Nephron (organoid): Measurements from ENCODE around the gene DDX31.

Experiments used
- H3K27ac Mint-ChIP-seq, 3 experiments: 2 replicates each; pipeline ENCODE4 v1.8.0; 2020; ENCODE audit warnings: mixed read lengths in 3 of 3, mild to moderate bottlenecking in 2 of 3, moderate library complexity in 1 of 3
- H3K27me3 Mint-ChIP-seq: 2 replicates; pipeline ENCODE4 v1.8.0; 2021; ENCODE audit warnings: low read depth, mild to moderate bottlenecking, moderate library complexity, mixed read lengths
- H3K36me3 Mint-ChIP-seq: 2 replicates; pipeline ENCODE4 v1.8.0; 2020; ENCODE audit warnings: low read depth, mixed read lengths
- H3K4me1 Mint-ChIP-seq: 2 replicates; pipeline ENCODE4 v1.8.0; 2020; ENCODE audit warnings: mixed read lengths
- H3K4me3 Mint-ChIP-seq, 3 experiments: 2 replicates each; pipeline ENCODE4 v1.8.0; 2020; ENCODE audit warnings: mild to moderate bottlenecking in 3 of 3, mixed read lengths in 3 of 3, moderate library complexity in 2 of 3
- H3K9me3 Mint-ChIP-seq: 2 replicates; pipeline ENCODE4 v1.8.0; 2020; ENCODE audit warnings: mixed read lengths
- CTCF ChIP-seq, 3 experiments: fragments of 200-600 bp; sonication (generic); IDR thresholded peaks; one replicate each; pipeline ENCODE4 v1.5.0; 2021; ENCODE audit warnings: antibody characterized with exemption in 3 of 3; ENCODE audit not compliant: unreplicated experiment in 3 of 3

Gene DDX31

GRCh38 chr9:132632413-132633129, 37.2 kb downstream of the DDX31 start:
- Mint-ChIP-seq H3K36me3 (peaks cover 62% of the 10 kb centered on the region), H3K4me1 (no peaks in the 10 kb centered on the region), H3K4me3 (no peak overlapping the region), H3K27ac (no peak overlapping the region), H3K9me3 (no peaks in the 10 kb centered on the region), H3K27me3 (no peaks in the 10 kb centered on the region)
- TF ChIP-seq CTCF (IDR thresholded peaks at IDR 0.05; ENCODE audit: unreplicated experiment in 3 of 3), result no peak

DNA sequence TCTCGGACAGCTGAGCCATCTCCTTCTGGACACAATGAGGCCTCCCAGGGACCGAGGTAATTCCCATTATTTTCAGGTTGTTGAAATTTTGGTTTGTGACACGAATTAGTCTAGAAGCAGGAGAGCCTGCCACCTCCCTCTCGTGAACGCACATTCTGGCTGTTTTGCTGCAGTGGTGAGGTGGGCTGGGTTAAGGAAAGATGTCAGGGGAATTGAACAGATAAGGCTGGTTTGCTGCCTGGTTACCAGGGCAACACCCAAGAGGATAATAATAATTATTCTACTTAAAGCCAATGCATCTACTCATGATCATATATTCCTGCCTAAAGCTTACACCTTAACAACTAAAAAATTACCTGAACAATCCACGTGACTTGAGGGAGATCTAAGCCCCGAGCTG, 38.1 kb downstream of the DDX31 start:
- H3K27ac Mint-ChIP-seq, result no peak overlapping the region
- no peaks in the 10 kb centered on the region for H3K4me1 Mint-ChIP-seq
- H3K27me3 Mint-ChIP-seq, result peaks cover 1% of the 10 kb centered on the region
- TF ChIP-seq CTCF (IDR thresholded peaks at IDR 0.05; ENCODE audit: unreplicated experiment in 3 of 3), result no peak
- no peak overlapping the region for H3K4me3 Mint-ChIP-seq
- H3K9me3 Mint-ChIP-seq, result no peaks in the 10 kb centered on the region
- H3K36me3 Mint-ChIP-seq, result peaks cover 65% of the 10 kb centered on the region

DNA sequence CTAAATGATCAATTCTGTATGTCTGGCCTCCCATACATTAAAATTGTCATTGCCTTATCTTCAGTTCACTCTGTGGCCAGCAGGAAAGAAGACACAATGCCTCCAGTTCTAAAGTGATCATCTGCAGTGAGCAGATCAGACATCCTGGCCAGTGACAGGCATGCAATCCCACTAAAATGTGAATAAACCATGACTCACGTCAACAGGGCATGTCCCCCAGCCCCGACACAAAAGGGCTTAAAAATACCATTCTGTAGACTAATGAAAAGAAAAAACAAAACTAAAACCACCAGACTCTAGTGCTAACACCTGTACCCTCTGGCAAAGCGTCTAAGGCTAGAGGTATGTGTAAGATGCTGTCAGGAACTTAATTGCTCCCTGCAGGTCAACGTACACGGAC, 38.5 kb downstream of the DDX31 start:
- no peak overlapping the region for H3K4me3 Mint-ChIP-seq
- TF ChIP-seq CTCF (IDR thresholded peaks at IDR 0.05; ENCODE audit: unreplicated experiment in 3 of 3), result no peak
- no peak overlapping the region for H3K27ac Mint-ChIP-seq
- no peaks in the 10 kb centered on the region for H3K4me1 Mint-ChIP-seq
- H3K27me3 Mint-ChIP-seq, result peaks cover 5% of the 10 kb centered on the region
- H3K36me3 Mint-ChIP-seq, result peaks cover 66% of the 10 kb centered on the region
- no peaks in the 10 kb centered on the region for H3K9me3 Mint-ChIP-seq

DNA sequence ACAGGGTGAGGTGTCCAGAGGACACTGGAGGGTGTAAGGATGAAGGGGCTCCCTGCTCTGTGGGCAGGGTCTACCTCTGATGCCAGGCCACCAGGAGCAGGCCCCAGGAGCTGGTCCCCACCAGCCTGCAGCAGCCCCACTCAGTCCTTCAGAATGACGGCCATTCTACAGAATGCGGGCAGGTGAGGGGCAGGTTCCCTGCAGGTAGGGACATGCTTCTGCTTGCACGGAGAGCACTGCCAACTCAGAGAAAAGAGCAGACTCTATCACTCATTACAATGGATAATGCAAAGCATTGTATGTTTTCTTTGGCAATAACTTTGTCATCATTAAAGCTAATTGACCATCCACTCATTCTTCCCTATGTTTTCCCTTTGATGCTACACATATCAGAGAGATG, 39.0 kb downstream of the DDX31 start:
- peaks cover 71% of the 10 kb centered on the region for H3K36me3 Mint-ChIP-seq
- H3K27me3 Mint-ChIP-seq, result peaks cover 8% of the 10 kb centered on the region
- H3K27ac Mint-ChIP-seq, result no peak overlapping the region
- no peak overlapping the region for H3K4me3 Mint-ChIP-seq
- no peak for TF ChIP-seq CTCF (IDR thresholded peaks at IDR 0.05; ENCODE audit: unreplicated experiment in 3 of 3)
- no peaks in the 10 kb centered on the region for H3K9me3 Mint-ChIP-seq
- H3K4me1 Mint-ChIP-seq, result no peaks in the 10 kb centered on the region

- Mint-ChIP-seq H3K4me1 (no peaks in the 10 kb centered on the region), H3K36me3 (peaks cover 77% of the 10 kb centered on the region), H3K4me3 (no peak overlapping the region), H3K27me3 (peaks cover 8% of the 10 kb centered on the region), H3K9me3 (no peaks in the 10 kb centered on the region), H3K27ac (no peak overlapping the region)
- TF ChIP-seq CTCF (IDR thresholded peaks at IDR 0.05; ENCODE audit: unreplicated experiment in 3 of 3), result no peak
Measured at GRCh38 chr9:132630116-132630515, 39.7 kb downstream of the DDX31 start.

DNA sequence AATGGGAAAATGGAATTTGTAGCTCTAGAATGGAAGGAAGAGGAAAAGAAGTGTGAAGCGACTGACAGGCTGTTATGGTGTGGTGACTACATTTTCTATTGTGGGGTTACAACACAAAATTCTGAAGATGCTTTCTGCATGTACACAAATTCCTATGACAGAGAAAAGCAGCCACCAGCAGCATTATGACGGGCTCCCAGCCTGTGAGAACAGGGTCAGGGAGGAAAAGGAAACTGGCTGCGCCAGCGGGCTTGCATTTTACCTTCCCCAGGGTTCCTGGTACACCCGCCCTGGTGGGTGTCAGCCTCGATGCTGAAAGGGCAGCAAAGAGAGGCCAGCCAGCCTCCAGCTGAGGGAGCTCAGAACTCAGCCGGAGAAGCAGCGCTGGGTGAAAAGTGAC, 41.0 kb downstream of the DDX31 start:
- Mint-ChIP-seq H3K27ac (no peak overlapping the region), H3K4me3 (no peak overlapping the region), H3K9me3 (no peaks in the 10 kb centered on the region), H3K27me3 (peaks cover 8% of the 10 kb centered on the region), H3K4me1 (no peaks in the 10 kb centered on the region), H3K36me3 (peaks cover 77% of the 10 kb centered on the region)
- no peak for TF ChIP-seq CTCF (IDR thresholded peaks at IDR 0.05; ENCODE audit: unreplicated experiment in 3 of 3)
